WTC11 (cell line): ENCODE results near the gene KIF26A.

Experiments
- CTCF ChIP-seq: fragments of 200-600 bp; IDR thresholded peaks from 2 replicates; pipeline ENCODE4 v1.8.0; 2022; ENCODE audit warnings: antibody characterized with exemption
- GTF2I ChIP-seq: fragments of 250-450 bp; sonication (Bioruptor Pico); conservative IDR thresholded peaks from 2 replicates; pipeline ENCODE4 v1.4.0; 2021; ENCODE audit warnings: mild to moderate bottlenecking

- TF ChIP-seq CTCF (no peak), GTF2I (CRISPR knock-in tag) (no peak)
Observed at GRCh38 chr14:104195878-104196277, 57.5 kb downstream of the KIF26A start.
